ENCODE measurements around the gene MAU2.

DNA sequence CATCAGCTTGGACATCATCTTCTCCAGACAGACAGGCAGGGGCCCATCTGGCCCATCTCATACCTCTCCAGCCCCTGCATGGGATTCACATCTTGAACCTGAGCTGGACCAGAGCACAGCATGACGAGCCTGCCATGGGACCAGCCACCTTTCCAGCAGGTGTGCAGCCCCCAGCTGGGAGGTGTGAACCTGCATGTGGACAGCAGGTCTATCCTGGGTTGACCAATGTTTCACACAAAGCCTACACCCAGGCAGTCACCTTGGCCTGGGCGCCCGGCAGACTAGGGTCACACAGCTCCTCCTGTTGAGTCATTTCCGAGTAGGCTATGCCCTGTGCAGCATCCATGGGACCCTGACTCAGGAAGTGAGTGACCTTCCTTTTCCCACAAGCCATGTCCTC is 41.4 kb downstream of the MAU2 start:
- TF ChIP-seq EZH2 (IDR thresholded peaks at IDR 0.05; ENCODE audit: low read depth, low read length, severe bottlenecking): no peak
- no peak for TF ChIP-seq TEAD4 (IDR thresholded peaks at IDR 0.05; ENCODE audit: low read depth, low read length)
- TF ChIP-seq, protein P1, sequence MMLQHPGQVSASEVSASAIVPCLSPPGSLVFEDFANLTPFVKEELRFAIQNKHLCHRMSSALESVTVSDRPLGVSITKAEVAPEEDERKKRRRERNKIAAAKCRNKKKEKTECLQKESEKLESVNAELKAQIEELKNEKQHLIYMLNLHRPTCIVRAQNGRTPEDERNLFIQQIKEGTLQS (IDR thresholded peaks at IDR 0.05; ENCODE audit: insufficient read depth, low read depth, low read length): no peak
- TF ChIP-seq, protein P2, sequence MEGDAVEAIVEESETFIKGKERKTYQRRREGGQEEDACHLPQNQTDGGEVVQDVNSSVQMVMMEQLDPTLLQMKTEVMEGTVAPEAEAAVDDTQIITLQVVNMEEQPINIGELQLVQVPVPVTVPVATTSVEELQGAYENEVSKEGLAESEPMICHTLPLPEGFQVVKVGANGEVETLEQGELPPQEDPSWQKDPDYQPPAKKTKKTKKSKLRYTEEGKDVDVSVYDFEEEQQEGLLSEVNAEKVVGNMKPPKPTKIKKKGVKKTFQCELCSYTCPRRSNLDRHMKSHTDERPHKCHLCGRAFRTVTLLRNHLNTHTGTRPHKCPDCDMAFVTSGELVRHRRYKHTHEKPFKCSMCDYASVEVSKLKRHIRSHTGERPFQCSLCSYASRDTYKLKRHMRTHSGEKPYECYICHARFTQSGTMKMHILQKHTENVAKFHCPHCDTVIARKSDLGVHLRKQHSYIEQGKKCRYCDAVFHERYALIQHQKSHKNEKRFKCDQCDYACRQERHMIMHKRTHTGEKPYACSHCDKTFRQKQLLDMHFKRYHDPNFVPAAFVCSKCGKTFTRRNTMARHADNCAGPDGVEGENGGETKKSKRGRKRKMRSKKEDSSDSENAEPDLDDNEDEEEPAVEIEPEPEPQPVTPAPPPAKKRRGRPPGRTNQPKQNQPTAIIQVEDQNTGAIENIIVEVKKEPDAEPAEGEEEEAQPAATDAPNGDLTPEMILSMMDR (IDR thresholded peaks at IDR 0.05; ENCODE audit: control extremely low read depth in 1 of 3, insufficient read depth in 1 of 3, low read depth in 1 of 3, low read length in 3 of 3): no peak
- no peak for TF ChIP-seq JUN (IDR thresholded peaks at IDR 0.05; ENCODE audit: low read depth, low read length)
- TF ChIP-seq CREB1 (IDR thresholded peaks at IDR 0.05): no peak
- no peak for TF ChIP-seq SUZ12 (IDR thresholded peaks at IDR 0.05; ENCODE audit: low read length)
- TF ChIP-seq CBX8 (IDR thresholded peaks at IDR 0.05; ENCODE audit: borderline replicate concordance, low read depth, low read length): no peak
